BJ (cell line): ENCODE results near the gene VWA8. TPM values are rescaled to one million over a fixed set of nuclear protein-coding genes. Genes with fewer than 3 reads are reported as not detected.
"Not testable (repeated sequence)": the region's sequence is repeated elsewhere in the genome, so short reads cannot be mapped to it uniquely, and the experiment has no call there.

Experiments used
- CTCF ChIA-PET: fragments of 350-600 bp; formaldehyde crosslinking; extraction: SDS; loops from one replicate; lab custom pipeline; 2021; ENCODE audit warnings: antibody characterized with exemption, inconsistent platforms; lab: Yijun Ruan, JAX
- POLR2A ChIA-PET: fragments of 300-600 bp; sonication (Branson Sonifier 250); formaldehyde crosslinking; extraction: SDS; loops from one replicate; lab custom pipeline; 2021; ENCODE audit warnings: antibody characterized with exemption; lab: Charles Lee
- DNase-seq: peaks from one replicate; pipeline ENCODE4 v3.0.0-alpha.2; 2011; ENCODE audit warnings: low read depth
- H3K27me3 ChIP-seq: 2 replicates; pipeline ENCODE4 v1.6.0; 2011; ENCODE audit warnings: low read length; ENCODE audit not compliant: control insufficient read depth, insufficient read depth
- H3K36me3 ChIP-seq: 2 replicates; pipeline ENCODE4 v1.5.1; 2011; ENCODE audit warnings: low read length; ENCODE audit not compliant: control insufficient read depth, insufficient read depth
- H3K4me3 ChIP-seq: 2 replicates; pipeline ENCODE4 v1.5.1; 2011; ENCODE audit warnings: low read depth, mild to moderate bottlenecking, control low read depth, low read length
- polyA plus RNA-seq: library from polyadenylated mRNA; depleted of rRNA; stranded (reverse); fragments of >200 nt; gene quantifications from 2 replicates; pipeline ENCODE4 v1.2.3, GENCODE V29; 2011
- TF ChIP-seq, protein P1 (sequence below): IDR thresholded peaks from 2 replicates; pipeline ENCODE4 v1.5.1; 2011; ENCODE audit warnings: low read depth, mild to moderate bottlenecking, control low read depth, inconsistent platforms, low read length, moderate library complexity; ENCODE audit not compliant: insufficient read depth

The VWA8 gene
- polyA plus RNA-seq, 1 experiment = 5.9 TPM

DNA sequence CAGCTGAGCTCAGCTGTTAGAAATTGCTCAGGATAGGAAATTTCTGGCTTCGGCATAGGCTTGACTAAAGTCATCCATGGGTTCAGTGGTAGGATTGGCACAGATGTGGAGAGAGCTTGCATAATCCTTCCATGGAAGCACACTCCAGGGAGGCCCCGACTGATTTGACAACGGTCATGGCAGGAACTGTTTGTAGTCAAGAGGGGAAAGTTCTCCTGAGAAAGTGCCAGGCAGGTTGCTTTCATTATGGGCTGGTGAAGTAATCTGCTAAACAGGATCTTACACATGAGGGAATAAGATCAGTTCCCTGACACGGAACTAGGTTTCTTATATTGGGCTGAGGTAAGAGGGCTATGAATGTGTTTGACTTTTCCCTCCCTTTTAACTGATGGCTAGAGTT lies 383.5 kb downstream of the VWA8 start:
- DNase-seq = no peak
- ChIA-PET CTCF (interaction anchor here (1.3 kb wide), 1 partner anchor 9 kb away, joined by 5 read pairs; no protein-coding TSS in a partner anchor), POLR2A (no interaction called here)

GRCh38 chr13:41573640-41574039 lies 387.3 kb downstream of the VWA8 start:
- H3K36me3 ChIP-seq, POLR2A ChIA-PET, H3K27me3 ChIP-seq, H3K4me3 ChIP-seq, DNase-seq: not testable (repeated sequence)
- CTCF ChIA-PET = interaction anchor here (0.6 kb wide), 1 partner anchor 164 kb away, joined by 4 read pairs; no protein-coding TSS in a partner anchor

More for the DNA sequence above, 383.5 kb downstream of the VWA8 start:
- no peaks in the 10 kb centered on the region for H3K27me3 ChIP-seq
- H3K4me3 ChIP-seq = no peak overlapping the region
- TF ChIP-seq, protein P1, sequence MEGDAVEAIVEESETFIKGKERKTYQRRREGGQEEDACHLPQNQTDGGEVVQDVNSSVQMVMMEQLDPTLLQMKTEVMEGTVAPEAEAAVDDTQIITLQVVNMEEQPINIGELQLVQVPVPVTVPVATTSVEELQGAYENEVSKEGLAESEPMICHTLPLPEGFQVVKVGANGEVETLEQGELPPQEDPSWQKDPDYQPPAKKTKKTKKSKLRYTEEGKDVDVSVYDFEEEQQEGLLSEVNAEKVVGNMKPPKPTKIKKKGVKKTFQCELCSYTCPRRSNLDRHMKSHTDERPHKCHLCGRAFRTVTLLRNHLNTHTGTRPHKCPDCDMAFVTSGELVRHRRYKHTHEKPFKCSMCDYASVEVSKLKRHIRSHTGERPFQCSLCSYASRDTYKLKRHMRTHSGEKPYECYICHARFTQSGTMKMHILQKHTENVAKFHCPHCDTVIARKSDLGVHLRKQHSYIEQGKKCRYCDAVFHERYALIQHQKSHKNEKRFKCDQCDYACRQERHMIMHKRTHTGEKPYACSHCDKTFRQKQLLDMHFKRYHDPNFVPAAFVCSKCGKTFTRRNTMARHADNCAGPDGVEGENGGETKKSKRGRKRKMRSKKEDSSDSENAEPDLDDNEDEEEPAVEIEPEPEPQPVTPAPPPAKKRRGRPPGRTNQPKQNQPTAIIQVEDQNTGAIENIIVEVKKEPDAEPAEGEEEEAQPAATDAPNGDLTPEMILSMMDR = no peak
- H3K36me3 ChIP-seq = no peaks in the 10 kb centered on the region; the same call in 1 of the 2 replicates

DNA sequence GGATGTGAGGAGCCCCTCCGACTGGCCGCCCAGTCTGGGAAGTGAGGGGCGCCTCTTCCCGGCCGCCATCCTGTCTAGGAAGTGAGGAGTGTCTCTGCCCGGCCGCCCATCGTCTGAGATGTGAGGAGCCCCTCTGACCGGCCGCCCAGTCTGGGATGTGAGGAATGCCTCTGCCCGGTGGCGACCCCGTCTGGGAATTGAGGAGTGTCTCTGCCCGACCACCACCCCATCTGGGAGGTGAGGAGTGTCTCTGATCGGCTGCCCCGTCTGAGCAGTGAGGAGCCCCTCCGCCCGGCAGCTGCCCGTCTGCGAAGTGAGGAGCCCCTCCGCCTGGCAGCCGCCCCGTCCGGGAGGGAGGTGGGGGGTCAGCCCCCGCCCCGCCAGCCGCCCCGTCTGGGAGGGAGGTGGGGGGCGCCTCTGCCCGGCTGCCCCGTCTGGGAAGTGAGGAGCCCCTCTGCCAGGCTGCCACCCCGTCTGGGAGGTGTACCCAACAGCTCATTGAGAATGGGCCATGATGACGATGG lies 389.0 kb downstream of the VWA8 start:
- CTCF ChIA-PET, DNase-seq, POLR2A ChIA-PET, H3K36me3 ChIP-seq, H3K27me3 ChIP-seq, H3K4me3 ChIP-seq: not testable (repeated sequence)

DNA sequence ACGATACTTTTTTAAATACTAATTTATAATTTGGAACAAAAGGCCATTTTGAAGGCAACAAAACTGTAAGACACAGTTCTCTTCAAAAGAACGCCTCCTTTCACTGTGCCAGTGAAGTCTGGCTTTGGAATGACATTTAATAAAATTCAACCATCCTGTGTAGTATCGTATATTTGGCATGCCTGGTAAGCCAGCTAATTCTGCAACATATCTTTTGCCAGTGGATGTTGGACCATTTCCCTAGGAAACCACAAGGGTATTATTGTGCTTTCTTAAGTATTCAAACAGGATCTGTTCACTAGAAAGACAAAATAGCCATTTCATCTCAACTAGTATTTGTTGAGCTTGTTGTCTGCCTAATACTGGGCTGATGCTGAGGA lies 391.9 kb downstream of the VWA8 start:
- no peak for DNase-seq
- POLR2A ChIA-PET = no interaction called here
- no peak overlapping the region for H3K4me3 ChIP-seq
- CTCF ChIA-PET = interaction anchor here (0.6 to 1.6 kb wide), 2 partner anchors 9 to 1976 kb away, joined by 3 to 5 read pairs; no protein-coding TSS in a partner anchor
- no peaks in the 10 kb centered on the region for H3K36me3 ChIP-seq
- TF ChIP-seq, protein P1 = peak; percentile 13; the same call in 1 of the 2 replicates
- H3K27me3 ChIP-seq = no peaks in the 10 kb centered on the region

- no peaks in the 10 kb centered on the region for H3K27me3 ChIP-seq
- TF ChIP-seq, protein P1 = no peak
- ChIA-PET POLR2A (no interaction called here), CTCF (interaction anchor here (1.6 kb wide), 1 partner anchor 9 kb away, joined by 5 read pairs; no protein-coding TSS in a partner anchor)
- no peak for DNase-seq
- H3K36me3 ChIP-seq = no peaks in the 10 kb centered on the region
- no peak overlapping the region for H3K4me3 ChIP-seq
Observed at GRCh38 chr13:41568143-41568971, 392.6 kb downstream of the VWA8 start.

DNA sequence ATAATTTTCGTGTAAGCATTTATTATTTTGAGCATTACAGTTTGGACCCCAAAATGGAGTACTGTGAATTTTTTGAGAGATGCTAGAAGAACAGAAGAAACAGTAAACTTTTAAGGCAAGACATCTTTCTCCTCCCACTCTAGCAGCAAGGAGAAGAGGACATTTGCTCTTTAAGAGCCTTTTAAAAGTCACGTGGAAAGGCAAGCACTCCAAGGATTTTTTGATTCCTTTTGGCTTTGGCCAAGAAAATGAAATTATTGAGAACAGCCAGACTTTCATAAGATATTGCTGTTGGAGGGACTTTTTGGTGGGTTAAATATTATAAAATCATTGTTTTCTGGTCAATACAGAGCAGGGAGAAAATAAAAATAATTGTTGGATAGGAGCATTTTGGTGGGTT lies 393.5 kb downstream of the VWA8 start:
- DNase-seq = no peak
- TF ChIP-seq, protein P1 = no peak
- H3K36me3 ChIP-seq = no peaks in the 10 kb centered on the region
- no peak overlapping the region for H3K4me3 ChIP-seq
- ChIA-PET POLR2A (no interaction called here), CTCF (no interaction called here)
- no peaks in the 10 kb centered on the region for H3K27me3 ChIP-seq
